Mucosa of rectum (tissue), 2 donors: ENCODE data around the gene RHOV.

Source experiments
- H3K27ac ChIP-seq, 2 donors: one replicate each; pipeline ENCODE4 v1.7.0; 2013; ENCODE audit warnings: inconsistent platforms in 2 of 2, low read depth in 2 of 2, low read length in 2 of 2
- H3K27me3 ChIP-seq, 2 donors: one replicate each; pipeline ENCODE4 v1.7.0; 2013; ENCODE audit warnings: low read length in 2 of 2; ENCODE audit not compliant: control insufficient read depth in 2 of 2, insufficient read depth in 2 of 2
- H3K36me3 ChIP-seq, 2 donors: one replicate each; pipeline ENCODE4 v1.7.0; 2013; ENCODE audit warnings: low read length in 2 of 2; ENCODE audit not compliant: control insufficient read depth in 2 of 2, insufficient read depth in 2 of 2
- H3K4me1 ChIP-seq, 2 donors: one replicate each; pipeline ENCODE4 v1.7.0; 2013; ENCODE audit warnings: low read length in 2 of 2, mild to moderate bottlenecking in 1 of 2; ENCODE audit not compliant: control insufficient read depth in 2 of 2, insufficient read depth in 2 of 2
- H3K4me3 ChIP-seq, 2 donors: one replicate each; pipeline ENCODE4 v1.7.0; 2013; ENCODE audit warnings: low read length in 2 of 2
- H3K9ac ChIP-seq, 2 donors: one replicate each; pipeline ENCODE4 v1.7.0; 2013; ENCODE audit warnings: low read length in 2 of 2, low read depth in 1 of 2, mild to moderate bottlenecking in 1 of 2
- H3K9me3 ChIP-seq, 2 donors: one replicate each; pipeline ENCODE4 v1.7.0; 2013; ENCODE audit warnings: low read length in 2 of 2; ENCODE audit not compliant: control insufficient read depth in 2 of 2
- donor health status: healthy.
- donor health status: Normal muscosa, but diverticular disease.

Gene RHOV

GRCh38 chr15:40904552-40905201 is 30.6 kb upstream of the RHOV start:
- Histone ChIP-seq H3K9me3 (no peaks in the 10 kb centered on the region), H3K36me3 (peaks cover 30 to 32% of the 10 kb centered on the region in 2 donors), H3K4me1 (peaks cover 36 to 41% of the 10 kb centered on the region in 2 donors), H3K27me3 (no peaks in the 10 kb centered on the region), H3K9ac (no peak overlapping the region), H3K4me3 (no peak overlapping the region), H3K27ac (no peak overlapping the region)

GRCh38 chr15:40902605-40903561 is 28.8 kb upstream of the RHOV start:
- Histone ChIP-seq H3K4me3 (no peak overlapping the region), H3K9me3 (no peaks in the 10 kb centered on the region), H3K36me3 (peaks cover 42 to 43% of the 10 kb centered on the region in 2 donors), H3K4me1 (peaks cover 26 to 31% of the 10 kb centered on the region in 2 donors), H3K9ac (no peak overlapping the region), H3K27me3 (no peaks in the 10 kb centered on the region), H3K27ac (no peak overlapping the region)

GRCh38 chr15:40901053-40901443 is 27.0 kb upstream of the RHOV start:
- no peaks in the 10 kb centered on the region for H3K27me3 ChIP-seq
- peaks cover 10 to 14% of the 10 kb centered on the region in 2 donors for H3K4me1 ChIP-seq
- H3K27ac ChIP-seq: no peak overlapping the region
- peaks cover 42 to 52% of the 10 kb centered on the region in 2 donors for H3K36me3 ChIP-seq
- H3K4me3 ChIP-seq: no peak overlapping the region
- H3K9ac ChIP-seq: no peak overlapping the region
- no peaks in the 10 kb centered on the region for H3K9me3 ChIP-seq

- peaks cover 10 to 15% of the 10 kb centered on the region in 2 donors for H3K4me1 ChIP-seq
- H3K9ac ChIP-seq: no peak overlapping the region
Observed at GRCh38 chr15:40900256-40901052, 26.4 kb upstream of the RHOV start.

GRCh38 chr15:40899536-40900207 is 25.6 kb upstream of the RHOV start:
- peaks cover 15 to 18% of the 10 kb centered on the region in 2 donors for H3K4me1 ChIP-seq
- H3K9me3 ChIP-seq: no peaks in the 10 kb centered on the region
- no peak overlapping the region for H3K27ac ChIP-seq
- H3K27me3 ChIP-seq: no peaks in the 10 kb centered on the region
- H3K36me3 ChIP-seq: peaks cover 39 to 51% of the 10 kb centered on the region in 2 donors
- H3K4me3 ChIP-seq: no peak overlapping the region
- H3K9ac ChIP-seq: no peak overlapping the region

More at GRCh38 chr15:40900256-40901052, 26.4 kb upstream of the RHOV start:
- H3K9me3 ChIP-seq: no peaks in the 10 kb centered on the region
- peaks cover 42 to 53% of the 10 kb centered on the region in 2 donors for H3K36me3 ChIP-seq
- H3K27me3 ChIP-seq: no peaks in the 10 kb centered on the region
- H3K27ac ChIP-seq: no peak overlapping the region
- no peak overlapping the region for H3K4me3 ChIP-seq

- Histone ChIP-seq H3K27ac (peak overlapping the region; percentile 82 to 83), H3K9me3 (no peaks in the 10 kb centered on the region), H3K36me3 (peaks cover 14 to 23% of the 10 kb centered on the region in 2 donors), H3K9ac (peak overlapping the region; percentile 82 to 93), H3K4me1 (peaks cover 28 to 34% of the 10 kb centered on the region in 2 donors), H3K4me3 (peak overlapping the region; percentile 92 to 93), H3K27me3 (no peaks in the 10 kb centered on the region)
Observed at GRCh38 chr15:40894681-40895448, 20.8 kb upstream of the RHOV start.

- H3K9ac ChIP-seq: peak within 1 kb of the TSS; percentile 82 to 93
- peak within 1 kb of the TSS; percentile 82 to 83 for H3K27ac ChIP-seq
- H3K27me3 ChIP-seq: no peaks in the 10 kb centered on the region
- H3K36me3 ChIP-seq: peaks cover 5 to 15% of the 10 kb centered on the region in 2 donors
- H3K4me1 ChIP-seq: peaks cover 28 to 34% of the 10 kb centered on the region in 2 donors
- no peaks in the 10 kb centered on the region for H3K9me3 ChIP-seq
- peak within 1 kb of the TSS; percentile 92 to 93 for H3K4me3 ChIP-seq
Observed at GRCh38 chr15:40893733-40894680, 20.0 kb upstream of the RHOV start, which contains the start of gene VPS18. Gene VPS18, plus strand, starts transcription at chr15:40894450. Its CDS starts 319 bp downstream, at chr15:40894769.

GRCh38 chr15:40893019-40893670 is 19.1 kb upstream of the RHOV start:
- no peaks in the 10 kb centered on the region for H3K27me3 ChIP-seq
- no peaks in the 10 kb centered on the region for H3K9me3 ChIP-seq
- H3K27ac ChIP-seq: peak overlapping the region; percentile 16 to 35
- peaks cover 28 to 34% of the 10 kb centered on the region in 2 donors for H3K4me1 ChIP-seq
- H3K36me3 ChIP-seq: peaks cover 0 to 10% of the 10 kb centered on the region in 2 donors
- H3K4me3 ChIP-seq: no peak overlapping the region
- peak overlapping the region; percentile 30 to 68 for H3K9ac ChIP-seq
